K562 (cell line): Measurements from ENCODE around the gene ITGA7. TPM values are rescaled to one million over a fixed set of nuclear protein-coding genes. Genes with fewer than 3 reads are reported as not detected.

Experiments
- ATAC-seq: fragments of 200-7000 bp; cut with Tn5 transposase; 3 replicates; pipeline ENCODE4 v1.9.1; 2020; ENCODE audit warnings: moderate library complexity
- BruUV-seq: library from RNA; stranded (reverse); fragments of 400-500 nt; replicated peaks from 2 replicates; lab custom pipeline; 2021; lab: Mats Ljungman, UMichigan
- CTCF ChIA-PET: fragments of 300-600 bp; formaldehyde crosslinking; extraction: SDS; loops from one replicate; lab custom pipeline; 2021; ENCODE audit warnings: low intra/inter-chr PET ratio; lab: Yijun Ruan, JAX
- POLR2A ChIA-PET: fragments of 300-600, 350-650 bp; sonication (Branson Sonifier 250); formaldehyde crosslinking; extraction: SDS; loops from one replicate; lab custom pipeline; 2021; ENCODE audit warnings: antibody characterized with exemption, inconsistent platforms; lab: Yijun Ruan, JAX
- DNase-seq, 4 experiments: peaks; one replicate each; pipeline versions ENCODE4 v3.0.0 to v3.0.0-alpha.2; 2011 to 2018; ENCODE audit warnings: low spot score in 3 of 4, mixed read lengths in 3 of 4; ENCODE audit errors: extremely low read depth in 1 of 4
- FAIRE-seq: peaks from 2 replicates; lab custom pipeline; 2011; peaks lifted over from hg19 to GRCh38; lab: Jason Lieb, UNC
- H2AFZ ChIP-seq: 2 replicates; pipeline ENCODE4 v1.6.0; 2011; ENCODE audit warnings: low read depth, low read length, control low read depth, inconsistent platforms
- H3K27ac ChIP-seq: fragments of 200-600 bp; 3 replicates; pipeline ENCODE4 v1.8.0; 2011; ENCODE audit warnings: low read depth, mild to moderate bottlenecking, control low read depth, inconsistent platforms, low read length, moderate library complexity, mixed read lengths; ENCODE audit errors: extremely low read depth
- H3K27me3 ChIP-seq, 2 experiments: fragments of 300-600 bp in 1 of 2; 2 replicates in 1 of 2; 3 replicates in 1 of 2; pipeline versions ENCODE4 v1.6.0 to v1.8.0; 2011; ENCODE audit warnings: inconsistent platforms in 2 of 2, low read length in 2 of 2, mild to moderate bottlenecking in 1 of 2, mixed read lengths in 1 of 2, moderate library complexity in 1 of 2; ENCODE audit not compliant: control insufficient read depth in 2 of 2, insufficient read depth in 2 of 2
- H3K36me3 ChIP-seq: fragments of 300-600 bp; 3 replicates; pipeline ENCODE4 v1.8.0; 2011; ENCODE audit warnings: mild to moderate bottlenecking, low read length, inconsistent platforms; ENCODE audit not compliant: control insufficient read depth, insufficient read depth
- H3K4me1 ChIP-seq, 2 experiments: fragments of 200-600 bp in 1 of 2; replicated peaks in 1 of 2; 2 replicates in 1 of 2; 3 replicates in 1 of 2; pipeline versions ENCODE4 v1.5.1 to v1.8.0; 2011; ENCODE audit warnings: inconsistent platforms in 2 of 2, low read length in 2 of 2, mild to moderate bottlenecking in 1 of 2, mixed read lengths in 1 of 2, moderate library complexity in 1 of 2; ENCODE audit not compliant: control insufficient read depth in 2 of 2, insufficient read depth in 2 of 2
- H3K4me2 ChIP-seq: 2 replicates; pipeline ENCODE4 v1.6.1; 2011; ENCODE audit warnings: low read length, control low read depth, inconsistent platforms, mixed read lengths; ENCODE audit not compliant: insufficient read depth
- H3K4me3 ChIP-seq: fragments of 200-600 bp; sonication (generic), shearing (Covaris generic); 2 replicates; pipeline ENCODE4 v1.5.1; 2016; ENCODE audit warnings: control low read depth, inconsistent platforms
- H3K79me2 ChIP-seq: fragments of 200-600 bp; 3 replicates; pipeline ENCODE4 v1.8.0; 2011; ENCODE audit warnings: low read length, inconsistent platforms; ENCODE audit not compliant: control insufficient read depth, insufficient read depth
- H3K9ac ChIP-seq, 2 experiments: 2 replicates each; pipeline versions ENCODE4 v1.6.0 to v1.6.1; 2011; ENCODE audit warnings: low read depth in 2 of 2, low read length in 2 of 2, control low read depth in 1 of 2, inconsistent platforms in 1 of 2, mild to moderate bottlenecking in 1 of 2, mixed read lengths in 1 of 2; ENCODE audit not compliant: insufficient read depth in 1 of 2
- H3K9me1 ChIP-seq: one replicate; pipeline ENCODE4 v1.6.0; 2011; ENCODE audit warnings: inconsistent platforms, mild to moderate bottlenecking, low read length, moderate library complexity; ENCODE audit not compliant: control insufficient read depth, insufficient read depth
- H3K9me3 ChIP-seq: replicated peaks from 2 replicates; pipeline ENCODE4 v1.5.1; 2011; ENCODE audit warnings: low read depth, low read length, inconsistent platforms; ENCODE audit not compliant: control insufficient read depth, insufficient read depth
- H4K20me1 ChIP-seq: replicated peaks from 2 replicates; pipeline ENCODE4 v1.6.1; 2011; ENCODE audit warnings: low read length, inconsistent platforms, mixed read lengths; ENCODE audit not compliant: control insufficient read depth, insufficient read depth
- ATF1 ChIP-seq, 2 experiments: fragments of 450-650 bp in 1 of 2; IDR thresholded peaks; 2 replicates each; pipeline ENCODE4 v1.6.1; 2016; ENCODE audit warnings: missing compliant biosample characterization in 1 of 2, missing genetic modification characterization in 1 of 2
- WGBS: fragments of 100-300 bp; shearing (Covaris generic); methylation state at CpG from one replicate; pipeline ENCODE4 v1.1.6; 2016; ENCODE audit warnings: low coverage, mixed read lengths; ENCODE audit not compliant: insufficient coverage; ENCODE audit errors: missing lambda C conversion rate; 5-methylcytosine and 5-hydroxymethylcytosine counted together
- in situ Hi-C: fragments of 300-500 bp; cut with MboI; formaldehyde crosslinking; loops from 4 replicates; pipeline ENCODE4 v1.15.0; 2018; ENCODE audit warnings: inconsistent platforms, mixed read lengths
- intact Hi-C: fragments of 100-400 bp; cut with micrococcal nuclease; formaldehyde crosslinking; loops from 2 replicates; pipeline ENCODE4 v1.14.2; 2022
- polyA plus RNA-seq, 8 experiments: library from polyadenylated mRNA; depleted of rRNA in 4 of 8; stranded (reverse) in 5 of 8; unstranded in 3 of 8; fragments of >200 nt; fragmentation: Nextera tagmentation in 2 of 8; fragmentation: Illumina TruSeq in 1 of 8; extraction: Ambion mirVana in 2 of 8; extraction: Trizol in 1 of 8; gene quantifications; 2 replicates each; pipeline versions ENCODE4 v1.2.1 to v1.2.3, GENCODE V29; 2011 to 2014; ENCODE audit warnings: inconsistent platforms in 1 of 8, missing spikeins in 1 of 8
- total RNA-seq, 7 experiments: library from RNA; depleted of rRNA in 6 of 7; stranded (reverse); fragments of >200 nt in 6 of 7; fragmentation: Illumina TruSeq in 2 of 7; extraction: Trizol in 2 of 7; gene quantifications; 2 replicates each; pipeline versions ENCODE4 v1.2.1 to v1.2.3, GENCODE V29; 2011 to 2021; ENCODE audit warnings: low replicate concordance in 1 of 7
- TF ChIP-seq, protein P1 (sequence below): sonication (generic); formaldehyde crosslinking; IDR thresholded peaks from 2 replicates; pipeline ENCODE4 v1.8.1; 2023; ENCODE audit warnings: mild to moderate bottlenecking, missing genetic modification reagents, moderate library complexity

Gene ITGA7
- total and polyA plus RNA-seq, 9 of the 15 experiments (the other 6 are each of a cell fraction or from before 2014, with no cell fraction given): 0.11 to 2.3 (median 0.56) TPM; not detected in 1

DNA sequence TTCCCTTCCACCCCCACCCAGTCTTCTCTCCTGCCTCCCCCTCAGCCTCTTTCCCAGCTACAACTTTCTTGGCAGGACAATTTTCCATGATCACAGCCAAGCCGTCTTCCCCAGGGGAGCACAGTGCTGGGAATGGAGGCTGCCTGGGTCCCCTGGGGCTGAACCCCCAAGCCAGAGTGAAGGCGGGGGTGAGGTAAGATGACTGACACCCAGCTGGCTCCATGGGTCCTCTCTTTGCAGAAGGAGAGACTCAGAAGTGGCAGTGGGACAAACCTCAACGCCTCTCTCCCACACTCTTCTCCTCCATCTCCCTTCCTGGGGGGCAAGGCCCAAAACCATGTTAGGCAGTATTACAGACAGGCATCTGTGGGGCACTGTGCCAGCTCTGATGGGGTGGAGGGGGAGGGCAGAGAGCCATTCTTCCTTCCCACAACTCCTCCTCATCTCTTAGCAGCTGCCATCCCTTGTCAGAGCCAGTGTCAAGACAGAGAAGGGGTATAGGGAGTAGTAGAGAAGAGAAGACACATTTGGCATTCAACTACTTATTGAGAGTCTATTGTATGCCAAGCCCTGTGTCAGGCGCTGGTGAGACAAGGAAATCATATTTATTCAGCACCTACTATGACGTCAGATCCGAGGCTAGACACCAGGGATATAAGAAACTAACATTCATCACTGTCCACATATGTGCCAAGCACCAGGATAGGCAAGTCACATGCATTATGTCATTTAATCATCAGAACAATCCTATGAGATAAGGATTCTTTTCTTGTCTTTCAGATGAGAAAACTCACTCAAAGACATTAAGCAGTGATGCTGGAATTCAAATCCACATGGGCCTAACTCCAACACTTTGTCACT is 3.6 kb downstream of the ITGA7 start:
- H3K79me2 ChIP-seq: no peaks in the 10 kb centered on the region
- DNase-seq (no peak), ATAC-seq (no peak), FAIRE-seq (no peak)
- no peak overlapping the region for H3K4me2 ChIP-seq
- H4K20me1 ChIP-seq: no peaks in the 10 kb centered on the region
- no peak overlapping the region; a peak in 1 of 4 replicates for H3K9ac ChIP-seq
- H3K9me3 ChIP-seq: no peaks in the 10 kb centered on the region
- no peak overlapping the region for H3K27ac ChIP-seq
- TF ChIP-seq, protein P1, sequence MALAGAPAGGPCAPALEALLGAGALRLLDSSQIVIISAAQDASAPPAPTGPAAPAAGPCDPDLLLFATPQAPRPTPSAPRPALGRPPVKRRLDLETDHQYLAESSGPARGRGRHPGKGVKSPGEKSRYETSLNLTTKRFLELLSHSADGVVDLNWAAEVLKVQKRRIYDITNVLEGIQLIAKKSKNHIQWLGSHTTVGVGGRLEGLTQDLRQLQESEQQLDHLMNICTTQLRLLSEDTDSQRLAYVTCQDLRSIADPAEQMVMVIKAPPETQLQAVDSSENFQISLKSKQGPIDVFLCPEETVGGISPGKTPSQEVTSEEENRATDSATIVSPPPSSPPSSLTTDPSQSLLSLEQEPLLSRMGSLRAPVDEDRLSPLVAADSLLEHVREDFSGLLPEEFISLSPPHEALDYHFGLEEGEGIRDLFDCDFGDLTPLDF (CRISPR knock-in tag): no peak
- TF ChIP-seq ATF1 (CRISPR knock-in tag; IDR thresholded peaks at IDR 0.05) (no peak), ATF1 (tag; IDR thresholded peaks at IDR 0.05) (peak; percentile 16; the same call in 1 of the 2 replicates)
- peaks cover 16 to 40% of the 10 kb centered on the region in 2 experiments for H3K27me3 ChIP-seq
- POLR2A ChIA-PET: interaction anchor here (0.7 to 1.4 kb wide), 2 partner anchors 12 to 17 kb away, joined by 3 read pairs; partner anchors contain the start of gene BLOC1S1
- intact Hi-C loops (no loop called here), in situ Hi-C loops (no loop called here)
- peaks cover 5% of the 10 kb centered on the region for H3K9me1 ChIP-seq
- CTCF ChIA-PET: interaction anchor here (0.7 kb wide), 1 partner anchor 592 kb away, joined by 3 read pairs; no protein-coding TSS in a partner anchor
- no TSS peak for BruUV-seq
- H3K36me3 ChIP-seq: no peaks in the 10 kb centered on the region
- H3K4me1 ChIP-seq: peaks cover 6 to 25% of the 10 kb centered on the region in 2 experiments; a peak in 4 of 5 replicates
- no peak overlapping the region for H3K4me3 ChIP-seq
- no peak overlapping the region for H2AFZ ChIP-seq
- WGBS: 1% methylated on average over 6 of the region's 6 CpGs
